ENCODE measurements around the gene TMPRSS3. TPM values are rescaled to one million over a fixed set of nuclear protein-coding genes. Genes with fewer than 3 reads are reported as not detected.
A peak's percentile ranks its signal among the peaks of the same experiment; 100 is the strongest.

The TMPRSS3 gene
- total and polyA plus RNA-seq, 2 of the 13 experiments (the other 11 are each of a cell fraction or from before 2014, with no cell fraction given) = 2.8 to 16.9 TPM

DNA sequence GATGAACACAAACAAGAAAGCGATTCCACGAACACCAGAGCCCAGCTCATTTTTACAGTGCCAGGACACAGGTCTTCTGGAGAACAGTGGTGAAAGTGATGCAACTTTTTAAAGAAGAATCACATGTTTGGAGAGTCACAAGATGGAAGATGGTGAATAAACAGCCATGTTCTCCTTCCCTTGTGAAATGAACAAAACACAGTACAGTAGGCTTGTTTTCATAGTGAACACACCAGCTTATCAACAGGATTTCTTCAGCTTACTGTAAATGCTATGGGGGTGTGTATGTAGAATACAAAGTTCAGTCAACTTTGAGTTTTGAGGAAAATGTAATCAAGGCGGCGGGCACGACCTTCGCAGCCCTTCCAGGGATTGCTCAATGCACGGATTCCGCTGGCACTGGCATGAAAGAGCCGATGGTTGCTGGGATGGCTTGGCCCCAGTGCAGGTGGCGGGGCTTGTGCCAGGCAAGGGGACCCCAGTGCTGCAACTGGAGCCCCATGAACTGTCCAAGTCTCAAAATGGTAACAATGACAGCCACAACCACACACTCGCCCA is 9.7 kb downstream of the TMPRSS3 start (continued):
- TF ChIP-seq ZNF670 (CRISPR knock-in tag; IDR thresholded peaks at IDR 0.05; ENCODE audit: borderline replicate concordance) (0 out of 2 replicates have a peak, but pooled peaks have one; percentile 65), ZNF607 (CRISPR knock-in tag; IDR thresholded peaks at IDR 0.05; ENCODE audit: borderline replicate concordance) (peak; percentile 40; the same call in 1 of the 2 replicates), STAG1 (CRISPR knock-in tag; IDR thresholded peaks at IDR 0.05) (no peak), ZNF468 (CRISPR knock-in tag; IDR thresholded peaks at IDR 0.05) (no peak), ZNF577 (CRISPR knock-in tag; IDR thresholded peaks at IDR 0.05; ENCODE audit: borderline replicate concordance, low read depth) (no peak), ZNF329 (CRISPR knock-in tag; IDR thresholded peaks at IDR 0.05; ENCODE audit: low read depth) (no peak), ZFP37 (CRISPR knock-in tag; IDR thresholded peaks at IDR 0.05; ENCODE audit: borderline replicate concordance) (no peak), ZNF709 (CRISPR knock-in tag; IDR thresholded peaks at IDR 0.05) (no peak), ZNF564 (CRISPR knock-in tag; IDR thresholded peaks at IDR 0.05) (no peak; the same call in 1 of the 2 replicates), PRPF4 (IDR thresholded peaks at IDR 0.05; ENCODE audit: low read depth, low read length, poor library complexity, severe bottlenecking) (no peak), XBP1 (CRISPR knock-in tag; IDR thresholded peaks at IDR 0.05) (no peak), ZNF629 (CRISPR knock-in tag; conservative IDR thresholded peaks at IDR 0.05) (no peak; the same call in 1 of the 2 replicates), TCF7 (IDR thresholded peaks at IDR 0.05; ENCODE audit: low read depth) (peak; percentile 91), ZNF879 (CRISPR knock-in tag; IDR thresholded peaks at IDR 0.05) (no peak), AGO2 (optimal IDR thresholded peaks at IDR 0.05; ENCODE audit: low read depth, low read length) (no peak), ZBTB3 (CRISPR knock-in tag; IDR thresholded peaks at IDR 0.05; ENCODE audit: borderline replicate concordance, low read depth) (no peak; the same call in 1 of the 2 replicates)
- TF ChIP-seq, protein P1, sequence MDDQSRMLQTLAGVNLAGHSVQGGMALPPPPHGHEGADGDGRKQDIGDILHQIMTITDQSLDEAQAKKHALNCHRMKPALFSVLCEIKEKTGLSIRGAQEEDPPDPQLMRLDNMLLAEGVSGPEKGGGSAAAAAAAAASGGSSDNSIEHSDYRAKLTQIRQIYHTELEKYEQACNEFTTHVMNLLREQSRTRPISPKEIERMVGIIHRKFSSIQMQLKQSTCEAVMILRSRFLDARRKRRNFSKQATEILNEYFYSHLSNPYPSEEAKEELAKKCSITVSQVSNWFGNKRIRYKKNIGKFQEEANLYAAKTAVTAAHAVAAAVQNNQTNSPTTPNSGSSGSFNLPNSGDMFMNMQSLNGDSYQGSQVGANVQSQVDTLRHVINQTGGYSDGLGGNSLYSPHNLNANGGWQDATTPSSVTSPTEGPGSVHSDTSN (CRISPR knock-in tag; IDR thresholded peaks at IDR 0.05; ENCODE audit: borderline replicate concordance) = no peak
- TF ChIP-seq, protein P2, sequence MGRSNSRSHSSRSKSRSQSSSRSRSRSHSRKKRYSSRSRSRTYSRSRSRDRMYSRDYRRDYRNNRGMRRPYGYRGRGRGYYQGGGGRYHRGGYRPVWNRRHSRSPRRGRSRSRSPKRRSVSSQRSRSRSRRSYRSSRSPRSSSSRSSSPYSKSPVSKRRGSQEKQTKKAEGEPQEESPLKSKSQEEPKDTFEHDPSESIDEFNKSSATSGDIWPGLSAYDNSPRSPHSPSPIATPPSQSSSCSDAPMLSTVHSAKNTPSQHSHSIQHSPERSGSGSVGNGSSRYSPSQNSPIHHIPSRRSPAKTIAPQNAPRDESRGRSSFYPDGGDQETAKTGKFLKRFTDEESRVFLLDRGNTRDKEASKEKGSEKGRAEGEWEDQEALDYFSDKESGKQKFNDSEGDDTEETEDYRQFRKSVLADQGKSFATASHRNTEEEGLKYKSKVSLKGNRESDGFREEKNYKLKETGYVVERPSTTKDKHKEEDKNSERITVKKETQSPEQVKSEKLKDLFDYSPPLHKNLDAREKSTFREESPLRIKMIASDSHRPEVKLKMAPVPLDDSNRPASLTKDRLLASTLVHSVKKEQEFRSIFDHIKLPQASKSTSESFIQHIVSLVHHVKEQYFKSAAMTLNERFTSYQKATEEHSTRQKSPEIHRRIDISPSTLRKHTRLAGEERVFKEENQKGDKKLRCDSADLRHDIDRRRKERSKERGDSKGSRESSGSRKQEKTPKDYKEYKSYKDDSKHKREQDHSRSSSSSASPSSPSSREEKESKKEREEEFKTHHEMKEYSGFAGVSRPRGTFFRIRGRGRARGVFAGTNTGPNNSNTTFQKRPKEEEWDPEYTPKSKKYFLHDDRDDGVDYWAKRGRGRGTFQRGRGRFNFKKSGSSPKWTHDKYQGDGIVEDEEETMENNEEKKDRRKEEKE (IDR thresholded peaks at IDR 0.05) = no peak
- TF ChIP-seq, protein P3, sequence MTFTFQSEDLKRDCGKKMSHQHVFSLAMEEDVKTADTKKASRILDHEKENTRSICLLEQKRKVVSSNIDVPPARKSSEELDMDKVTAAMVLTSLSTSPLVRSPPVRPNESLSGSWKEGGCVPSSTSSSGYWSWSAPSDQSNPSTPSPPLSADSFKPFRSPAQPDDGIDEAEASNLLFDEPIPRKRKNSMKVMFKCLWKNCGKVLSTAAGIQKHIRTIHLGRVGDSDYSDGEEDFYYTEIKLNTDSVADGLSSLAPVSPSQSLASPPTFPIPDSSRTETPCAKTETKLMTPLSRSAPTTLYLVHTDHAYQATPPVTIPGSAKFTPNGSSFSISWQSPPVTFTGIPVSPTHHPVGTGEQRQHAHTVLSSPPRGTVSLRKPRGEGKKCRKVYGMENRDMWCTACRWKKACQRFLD (CRISPR knock-in tag; IDR thresholded peaks at IDR 0.05; ENCODE audit: borderline replicate concordance) = no peak
- TF ChIP-seq, protein P4, sequence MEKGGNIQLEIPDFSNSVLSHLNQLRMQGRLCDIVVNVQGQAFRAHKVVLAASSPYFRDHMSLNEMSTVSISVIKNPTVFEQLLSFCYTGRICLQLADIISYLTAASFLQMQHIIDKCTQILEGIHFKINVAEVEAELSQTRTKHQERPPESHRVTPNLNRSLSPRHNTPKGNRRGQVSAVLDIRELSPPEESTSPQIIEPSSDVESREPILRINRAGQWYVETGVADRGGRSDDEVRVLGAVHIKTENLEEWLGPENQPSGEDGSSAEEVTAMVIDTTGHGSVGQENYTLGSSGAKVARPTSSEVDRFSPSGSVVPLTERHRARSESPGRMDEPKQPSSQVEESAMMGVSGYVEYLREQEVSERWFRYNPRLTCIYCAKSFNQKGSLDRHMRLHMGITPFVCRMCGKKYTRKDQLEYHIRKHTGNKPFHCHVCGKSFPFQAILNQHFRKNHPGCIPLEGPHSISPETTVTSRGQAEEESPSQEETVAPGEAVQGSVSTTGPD (CRISPR knock-in tag; IDR thresholded peaks at IDR 0.05) = peak; percentile 68; the same call in 1 of the 2 replicates
- TF ChIP-seq, protein P5, sequence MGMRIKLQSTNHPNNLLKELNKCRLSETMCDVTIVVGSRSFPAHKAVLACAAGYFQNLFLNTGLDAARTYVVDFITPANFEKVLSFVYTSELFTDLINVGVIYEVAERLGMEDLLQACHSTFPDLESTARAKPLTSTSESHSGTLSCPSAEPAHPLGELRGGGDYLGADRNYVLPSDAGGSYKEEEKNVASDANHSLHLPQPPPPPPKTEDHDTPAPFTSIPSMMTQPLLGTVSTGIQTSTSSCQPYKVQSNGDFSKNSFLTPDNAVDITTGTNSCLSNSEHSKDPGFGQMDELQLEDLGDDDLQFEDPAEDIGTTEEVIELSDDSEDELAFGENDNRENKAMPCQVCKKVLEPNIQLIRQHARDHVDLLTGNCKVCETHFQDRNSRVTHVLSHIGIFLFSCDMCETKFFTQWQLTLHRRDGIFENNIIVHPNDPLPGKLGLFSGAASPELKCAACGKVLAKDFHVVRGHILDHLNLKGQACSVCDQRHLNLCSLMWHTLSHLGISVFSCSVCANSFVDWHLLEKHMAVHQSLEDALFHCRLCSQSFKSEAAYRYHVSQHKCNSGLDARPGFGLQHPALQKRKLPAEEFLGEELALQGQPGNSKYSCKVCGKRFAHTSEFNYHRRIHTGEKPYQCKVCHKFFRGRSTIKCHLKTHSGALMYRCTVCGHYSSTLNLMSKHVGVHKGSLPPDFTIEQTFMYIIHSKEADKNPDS (CRISPR knock-in tag; IDR thresholded peaks at IDR 0.05) = peak; percentile 42; the same call in 1 of the 2 replicates

All from HepG2 (cell line).